Omental fat pad (tissue), 4 donors: ENCODE data around the gene VGF. TPM values are rescaled to one million over a fixed set of nuclear protein-coding genes. Genes with fewer than 3 reads are reported as not detected.
"Not testable (repeated sequence)": the region's sequence is repeated elsewhere in the genome, so short reads cannot be mapped to it uniquely, and the experiment has no call there.

Source experiments
- ATAC-seq: fragments of 150-250 bp; one replicate; pipeline ENCODE4 v1.9.1; 2016; ENCODE audit warnings: mild to moderate bottlenecking, moderate library complexity; ENCODE audit not compliant: low FRiP score
- DNase-seq: peaks from one replicate; pipeline ENCODE4 v3.0.0-alpha.2; 2019; ENCODE audit warnings: low spot score
- CTCF ChIP-seq, 3 donors: fragments of 450-650 bp; IDR thresholded peaks; one replicate each; pipeline ENCODE4 v1.5.1; 2016 to 2017; ENCODE audit warnings: antibody characterized with exemption in 3 of 3, mild to moderate bottlenecking in 3 of 3, moderate library complexity in 2 of 3
- total RNA-seq, 4 donors: library from RNA; depleted of rRNA; stranded (reverse); fragments of >200 nt; gene quantifications; one replicate each; pipeline ENCODE4 v1.1.0, GENCODE V29; 2016

Gene VGF
- total RNA-seq, 4 donors from 2014 or later = 0.60 TPM; not detected in 3

GRCh38 chr7:101125989-101126650 is 39.2 kb downstream of the VGF start:
- no peak for TF ChIP-seq CTCF (IDR thresholded peaks at IDR 0.05)
- DNase-seq = no peak
- ATAC-seq = no peak

- DNase-seq (no peak), ATAC-seq (no peak)
- TF ChIP-seq CTCF (IDR thresholded peaks at IDR 0.05) = no peak
These were observed 40.9 kb downstream of the VGF start for GRCh38 chr7:101124376-101125056.

- DNase-seq (no peak), ATAC-seq (no peak)
- no peak for TF ChIP-seq CTCF (IDR thresholded peaks at IDR 0.05)
These were observed 41.7 kb downstream of the VGF start for GRCh38 chr7:101123703-101124068.

- ATAC-seq = no peak
- no peak for TF ChIP-seq CTCF (IDR thresholded peaks at IDR 0.05)
- no peak for DNase-seq
These were observed 42.3 kb downstream of the VGF start for GRCh38 chr7:101122933-101123702.

- ATAC-seq (peak; percentile 81), DNase-seq (peak; percentile 67)
- TF ChIP-seq CTCF (IDR thresholded peaks at IDR 0.05) = no peak
These were observed 43.1 kb downstream of the VGF start for GRCh38 chr7:101121991-101122932.

- not testable (repeated sequence) for DNase-seq, ATAC-seq
These were observed 43.8 kb downstream of the VGF start for GRCh38 chr7:101121631-101121990.

- TF ChIP-seq CTCF (IDR thresholded peaks at IDR 0.05) = no peak
- ATAC-seq (no peak), DNase-seq (no peak)
These were observed 45.1 kb downstream of the VGF start for GRCh38 chr7:101120315-101120714.
